ENCODE results near the gene ZNF497. TPM values are rescaled to one million over a fixed set of nuclear protein-coding genes. Genes with fewer than 3 reads are reported as not detected.

ZNF497 gene
- total and polyA plus RNA-seq, 4 donors, result 0.32 to 0.87 (median 0.79) TPM; not detected in 1

GRCh38 chr19:58332697-58333096 lies 29.9 kb downstream of the ZNF497 start:
- Histone ChIP-seq H3K36me3 (ENCODE audit: control insufficient read depth in 1 of 2, insufficient read depth in 2 of 2, low read length in 1 of 2) (peaks cover 0 to 5% of the 10 kb centered on the region in 2 donors), H3K27me3 (ENCODE audit: control insufficient read depth in 1 of 2, insufficient read depth in 2 of 2, low read length in 1 of 2) (no peaks in the 10 kb centered on the region), H3K9me3 (ENCODE audit: control insufficient read depth, low read length) (no peaks in the 10 kb centered on the region), H3K4me1 (ENCODE audit: control insufficient read depth in 1 of 2, insufficient read depth in 2 of 2, low read length in 2 of 2) (peaks cover 0 to 3% of the 10 kb centered on the region in 2 donors), H3K27ac (ENCODE audit: low read depth in 1 of 2, low read length in 2 of 2) (no peak overlapping the region), H3K4me3 (ENCODE audit: low read length in 2 of 2) (no peak overlapping the region)
- no peak for DNase-seq
- ATAC-seq (ENCODE audit: low FRiP score), result no peak
- 88 to 94% methylated on average over 1 of the region's 1 CpG for WGBS, 2 donors
- intact Hi-C loops (cut with DNase I), result no loop called here

GRCh38 chr19:58330458-58330857 lies 32.1 kb downstream of the ZNF497 start:
- DNase-seq (peak in 1 of 2 donors; percentile 11), ATAC-seq (ENCODE audit: low FRiP score) (no peak)
- Histone ChIP-seq H3K9me3 (ENCODE audit: control insufficient read depth, low read length) (no peaks in the 10 kb centered on the region), H3K36me3 (ENCODE audit: control insufficient read depth in 1 of 2, insufficient read depth in 2 of 2, low read length in 1 of 2) (peaks cover 0 to 5% of the 10 kb centered on the region in 2 donors), H3K27ac (ENCODE audit: low read depth in 1 of 2, low read length in 2 of 2) (no peak overlapping the region), H3K4me1 (ENCODE audit: control insufficient read depth in 1 of 2, insufficient read depth in 2 of 2, low read length in 2 of 2) (peaks cover 3 to 5% of the 10 kb centered on the region in 2 donors), H3K4me3 (ENCODE audit: low read length in 2 of 2) (no peak overlapping the region), H3K27me3 (ENCODE audit: control insufficient read depth in 1 of 2, insufficient read depth in 2 of 2, low read length in 1 of 2) (no peaks in the 10 kb centered on the region)
- intact Hi-C loops (cut with DNase I), result no loop called here
- WGBS, 2 donors, result 65 to 79% methylated on average over 4 of the region's 4 CpGs

- Histone ChIP-seq H3K27me3 (ENCODE audit: control insufficient read depth in 1 of 2, insufficient read depth in 2 of 2, low read length in 1 of 2) (no peaks in the 10 kb centered on the region), H3K9me3 (ENCODE audit: control insufficient read depth, low read length) (no peaks in the 10 kb centered on the region), H3K4me1 (ENCODE audit: control insufficient read depth in 1 of 2, insufficient read depth in 2 of 2, low read length in 2 of 2) (peaks cover 3 to 5% of the 10 kb centered on the region in 2 donors), H3K36me3 (ENCODE audit: control insufficient read depth in 1 of 2, insufficient read depth in 2 of 2, low read length in 1 of 2) (no peaks in the 10 kb centered on the region), H3K27ac (ENCODE audit: low read depth in 1 of 2, low read length in 2 of 2) (no peak overlapping the region), H3K4me3 (ENCODE audit: low read length in 2 of 2) (no peak overlapping the region)
- intact Hi-C loops (cut with DNase I), result loop anchor here (5.0 kb wide), 1 partner anchor 33 kb away; the partner anchor contains the start of gene ZNF497 (in 2 of the 2)
- no peak for ATAC-seq (ENCODE audit: low FRiP score)
- 46 to 61% methylated on average over 10 of the region's 10 CpGs for WGBS, 2 donors
- DNase-seq, result peak in 1 of 2 donors; percentile 59
Observed at GRCh38 chr19:58328999-58329398, 33.6 kb downstream of the ZNF497 start.

GRCh38 chr19:58326914-58327726 lies 35.4 kb downstream of the ZNF497 start, which contains the start of gene ZSCAN22:
Gene ZSCAN22, plus strand, starts transcription at chr19:58326994. Its CDS starts 7,809 bp downstream, at chr19:58334803.
- H3K27ac ChIP-seq (ENCODE audit: low read depth in 1 of 2, low read length in 2 of 2), result peak within 1 kb of the TSS; percentile 4 to 83
- no peaks in the 10 kb centered on the region for H3K27me3 ChIP-seq (ENCODE audit: control insufficient read depth in 1 of 2, insufficient read depth in 2 of 2, low read length in 1 of 2)
- H3K9me3 ChIP-seq (ENCODE audit: control insufficient read depth, low read length), result no peaks in the 10 kb centered on the region
- peak within 1 kb of the TSS; percentile 61 to 62 for H3K4me3 ChIP-seq (ENCODE audit: low read length in 2 of 2)
- 0% methylated on average over 62 of the region's 62 CpGs for WGBS, 2 donors
- peaks cover 3 to 5% of the 10 kb centered on the region in 2 donors for H3K4me1 ChIP-seq (ENCODE audit: control insufficient read depth in 1 of 2, insufficient read depth in 2 of 2, low read length in 2 of 2)
- no peaks in the 10 kb centered on the region for H3K36me3 ChIP-seq (ENCODE audit: control insufficient read depth in 1 of 2, insufficient read depth in 2 of 2, low read length in 1 of 2)
- peak; percentile 98 for ATAC-seq (ENCODE audit: low FRiP score)
- peak; percentile 98 to 100 for DNase-seq
- intact Hi-C loops (cut with DNase I), result loop anchor here (1.0 to 5.0 kb wide), 3 partner anchors 22 to 54 kb away; partner anchors contain the start of genes ZNF497 (in 2 of the 2), ERVK3-1 (in 1 of the 2) and ZNF837 (in 1 of the 2)

- WGBS, 2 donors, result 1 to 2% methylated on average over 9 of the region's 9 CpGs
- DNase-seq, result no peak
- peak overlapping the region in 1 of 2 donors; percentile 62 for H3K4me3 ChIP-seq (ENCODE audit: low read length in 2 of 2)
- intact Hi-C loops (cut with DNase I), result loop anchor here (2.0 to 5.0 kb wide), 2 partner anchors 36 to 54 kb away; partner anchors contain the start of genes ZNF497 (in 2 of the 2) and ZNF837 (in 1 of the 2)
- no peak overlapping the region for H3K27ac ChIP-seq (ENCODE audit: low read depth in 1 of 2, low read length in 2 of 2)
- no peaks in the 10 kb centered on the region for H3K36me3 ChIP-seq (ENCODE audit: control insufficient read depth in 1 of 2, insufficient read depth in 2 of 2, low read length in 1 of 2)
- no peaks in the 10 kb centered on the region for H3K27me3 ChIP-seq (ENCODE audit: control insufficient read depth in 1 of 2, insufficient read depth in 2 of 2, low read length in 1 of 2)
- peak; percentile 30 for ATAC-seq (ENCODE audit: low FRiP score)
- no peaks in the 10 kb centered on the region for H3K9me3 ChIP-seq (ENCODE audit: control insufficient read depth, low read length)
- peaks cover 3 to 5% of the 10 kb centered on the region in 2 donors for H3K4me1 ChIP-seq (ENCODE audit: control insufficient read depth in 1 of 2, insufficient read depth in 2 of 2, low read length in 2 of 2)
Observed at GRCh38 chr19:58326501-58326913, 36.0 kb downstream of the ZNF497 start.

- peak in 1 of 2 donors; percentile 9 for DNase-seq
- Histone ChIP-seq H3K27ac (ENCODE audit: low read depth in 1 of 2, low read length in 2 of 2) (no peak overlapping the region), H3K27me3 (ENCODE audit: control insufficient read depth in 1 of 2, insufficient read depth in 2 of 2, low read length in 1 of 2) (no peaks in the 10 kb centered on the region), H3K4me1 (ENCODE audit: control insufficient read depth in 1 of 2, insufficient read depth in 2 of 2, low read length in 2 of 2) (peaks cover 3 to 5% of the 10 kb centered on the region in 2 donors), H3K4me3 (ENCODE audit: low read length in 2 of 2) (no peak overlapping the region), H3K9me3 (ENCODE audit: control insufficient read depth, low read length) (no peaks in the 10 kb centered on the region), H3K36me3 (ENCODE audit: control insufficient read depth in 1 of 2, insufficient read depth in 2 of 2, low read length in 1 of 2) (no peaks in the 10 kb centered on the region)
- 81 to 84% methylated on average over 6 of the region's 6 CpGs for WGBS, 2 donors
- ATAC-seq (ENCODE audit: low FRiP score), result no peak
- intact Hi-C loops (cut with DNase I), result loop anchor here (2.0 to 5.0 kb wide), 2 partner anchors 37 to 55 kb away; partner anchors contain the start of genes ZNF497 (in 2 of the 2) and ZNF837 (in 1 of the 2)
Observed at GRCh38 chr19:58325311-58326022, 37.1 kb downstream of the ZNF497 start.

GRCh38 chr19:58319241-58319640 lies 43.3 kb downstream of the ZNF497 start:
- no peaks in the 10 kb centered on the region for H3K9me3 ChIP-seq (ENCODE audit: control insufficient read depth, low read length)
- WGBS, 2 donors, result 92 to 93% methylated on average over 10 of the region's 10 CpGs
- no peaks in the 10 kb centered on the region for H3K36me3 ChIP-seq (ENCODE audit: control insufficient read depth in 1 of 2, insufficient read depth in 2 of 2, low read length in 1 of 2)
- DNase-seq, result no peak
- no peak overlapping the region for H3K4me3 ChIP-seq (ENCODE audit: low read length in 2 of 2)
- H3K27ac ChIP-seq (ENCODE audit: low read depth in 1 of 2, low read length in 2 of 2), result no peak overlapping the region
- H3K27me3 ChIP-seq (ENCODE audit: control insufficient read depth in 1 of 2, insufficient read depth in 2 of 2, low read length in 1 of 2), result no peaks in the 10 kb centered on the region
- no peak for ATAC-seq (ENCODE audit: low FRiP score)
- intact Hi-C loops (cut with DNase I), result no loop called here
- H3K4me1 ChIP-seq (ENCODE audit: control insufficient read depth in 1 of 2, insufficient read depth in 2 of 2, low read length in 2 of 2), result no peaks in the 10 kb centered on the region

GRCh38 chr19:58318297-58318696 lies 44.3 kb downstream of the ZNF497 start:
- no peak overlapping the region for H3K4me3 ChIP-seq (ENCODE audit: low read length in 2 of 2)
- intact Hi-C loops (cut with DNase I), result no loop called here
- H3K27me3 ChIP-seq (ENCODE audit: control insufficient read depth in 1 of 2, insufficient read depth in 2 of 2, low read length in 1 of 2), result no peaks in the 10 kb centered on the region
- no peak overlapping the region for H3K27ac ChIP-seq (ENCODE audit: low read depth in 1 of 2, low read length in 2 of 2)
- no peaks in the 10 kb centered on the region for H3K4me1 ChIP-seq (ENCODE audit: control insufficient read depth in 1 of 2, insufficient read depth in 2 of 2, low read length in 2 of 2)
- ATAC-seq (ENCODE audit: low FRiP score) (no peak), DNase-seq (no peak)
- H3K9me3 ChIP-seq (ENCODE audit: control insufficient read depth, low read length), result no peaks in the 10 kb centered on the region
- WGBS, 2 donors, result 78 to 83% methylated on average over 4 of the region's 4 CpGs
- peaks cover 0 to 3% of the 10 kb centered on the region in 2 donors for H3K36me3 ChIP-seq (ENCODE audit: control insufficient read depth in 1 of 2, insufficient read depth in 2 of 2, low read length in 1 of 2)
